HEK293 (cell line): ENCODE data around the gene TBCA.

Source experiments
- CTCF ChIA-PET: fragments of 350-600 bp; formaldehyde crosslinking; extraction: SDS; loops from one replicate; lab custom pipeline; 2021; ENCODE audit warnings: antibody characterized with exemption; lab: Yijun Ruan, JAX
- POLR2A ChIA-PET: fragments of 300-600 bp; formaldehyde crosslinking; extraction: SDS; loops from one replicate; lab custom pipeline; 2020; ENCODE audit warnings: antibody characterized with exemption, inconsistent platforms; lab: Yijun Ruan, JAX
- H3K27ac ChIP-seq: fragments of 200-500 bp; sonication (Bioruptor generic); 2 replicates; pipeline ENCODE4 v1.5.1; 2014; ENCODE audit warnings: low read depth, low read length, control low read depth, inconsistent platforms; ENCODE audit errors: extremely low read depth
- H3K36me3 ChIP-seq, 2 experiments: fragments of 200-500 bp in 1 of 2; sonication (Bioruptor generic) in 1 of 2; 1 replicate in 1 of 2; 2 replicates in 1 of 2; pipeline ENCODE4 v1.5.1; 2014 to 2017; ENCODE audit warnings: inconsistent platforms in 2 of 2, low read length in 2 of 2; ENCODE audit not compliant: control insufficient read depth in 2 of 2, insufficient read depth in 1 of 2
- H3K4me1 ChIP-seq: fragments of 200-500 bp; sonication (Bioruptor generic); 2 replicates; pipeline ENCODE4 v1.5.1; 2014; ENCODE audit warnings: mild to moderate bottlenecking, low read length, inconsistent platforms; ENCODE audit not compliant: control insufficient read depth, insufficient read depth
- H3K4me3 ChIP-seq: 2 replicates; pipeline ENCODE4 v1.5.1; 2011; ENCODE audit warnings: low read depth, mild to moderate bottlenecking, control low read depth, low read length, moderate library complexity
- H3K9me3 ChIP-seq: fragments of 200-500 bp; sonication (Bioruptor generic); 2 replicates; pipeline ENCODE4 v1.5.1; 2014; ENCODE audit warnings: low read depth, low read length, inconsistent platforms; ENCODE audit not compliant: control insufficient read depth, insufficient read depth
- KLF10 ChIP-seq: fragments of 450-650 bp; IDR thresholded peaks from 2 replicates; pipeline ENCODE4 v1.5.1; 2018; ENCODE audit warnings: missing biosample characterization, mild to moderate bottlenecking, missing genetic modification characterization
- OVOL3 ChIP-seq: fragments of 450-650 bp; formaldehyde crosslinking; IDR thresholded peaks from 2 replicates; pipeline ENCODE4 v1.5.1; 2016; ENCODE audit warnings: missing biosample characterization, missing genetic modification characterization
- REPIN1 ChIP-seq: fragments of 450-650 bp; formaldehyde crosslinking; IDR thresholded peaks from 2 replicates; pipeline ENCODE4 v1.5.1; 2017; ENCODE audit warnings: missing biosample characterization, missing genetic modification characterization, low read depth
- SCRT1 ChIP-seq: fragments of 450-650 bp; formaldehyde crosslinking; IDR thresholded peaks from 2 replicates; pipeline ENCODE4 v1.5.1; 2016; ENCODE audit warnings: missing biosample characterization, missing genetic modification characterization, borderline replicate concordance
- SCRT2 ChIP-seq: fragments of 450-650 bp; formaldehyde crosslinking; IDR thresholded peaks from 2 replicates; pipeline ENCODE4 v1.5.1; 2016; ENCODE audit warnings: missing biosample characterization, missing genetic modification characterization
- ZBTB20 ChIP-seq: fragments of 450-650 bp; formaldehyde crosslinking; IDR thresholded peaks from 2 replicates; pipeline ENCODE4 v1.5.1; 2016; ENCODE audit warnings: missing biosample characterization, missing genetic modification characterization
- ZBTB26 ChIP-seq: fragments of 450-650 bp; formaldehyde crosslinking; optimal IDR thresholded peaks from 2 replicates; pipeline ENCODE3; 2016; ENCODE audit warnings: missing biosample characterization, mild to moderate bottlenecking, missing genetic modification characterization
- ZFP69B ChIP-seq: fragments of 450-650 bp; formaldehyde crosslinking; IDR thresholded peaks from 2 replicates; pipeline ENCODE4 v1.5.1; 2016; ENCODE audit warnings: missing biosample characterization, missing genetic modification characterization
- ZNF133 ChIP-seq: fragments of 450-650 bp; formaldehyde crosslinking; IDR thresholded peaks from 2 replicates; pipeline ENCODE4 v1.5.1; 2016; ENCODE audit warnings: missing biosample characterization, missing genetic modification characterization
- ZNF169 ChIP-seq: fragments of 450-650 bp; formaldehyde crosslinking; IDR thresholded peaks from 2 replicates; pipeline ENCODE4 v1.5.1; 2016; ENCODE audit warnings: missing biosample characterization, missing genetic modification characterization
- ZNF174 ChIP-seq: fragments of 450-650 bp; formaldehyde crosslinking; IDR thresholded peaks from 2 replicates; pipeline ENCODE4 v1.5.0; 2017; ENCODE audit warnings: missing biosample characterization, mild to moderate bottlenecking, missing genetic modification characterization
- ZNF202 ChIP-seq: fragments of 450-650 bp; formaldehyde crosslinking; IDR thresholded peaks from 2 replicates; pipeline ENCODE4 v1.5.1; 2016; ENCODE audit warnings: missing biosample characterization, missing genetic modification characterization, borderline replicate concordance
- ZNF404 ChIP-seq: fragments of 450-650 bp; formaldehyde crosslinking; IDR thresholded peaks from 2 replicates; pipeline ENCODE4 v1.5.1; 2017; ENCODE audit warnings: missing biosample characterization, missing genetic modification characterization
- ZNF433 ChIP-seq: fragments of 450-650 bp; formaldehyde crosslinking; IDR thresholded peaks from 2 replicates; pipeline ENCODE4 v1.5.1; 2016; ENCODE audit warnings: missing biosample characterization, missing genetic modification characterization, low read depth
- ZNF449 ChIP-seq: fragments of 450-650 bp; formaldehyde crosslinking; IDR thresholded peaks from 2 replicates; pipeline ENCODE4 v1.5.1; 2017; ENCODE audit warnings: missing biosample characterization, mild to moderate bottlenecking, missing genetic modification characterization, moderate library complexity
- ZNF530 ChIP-seq: fragments of 450-650 bp; formaldehyde crosslinking; IDR thresholded peaks from 2 replicates; pipeline ENCODE4 v1.5.1; 2016; ENCODE audit warnings: low read depth, missing biosample characterization, missing genetic modification characterization
- ZNF558 ChIP-seq: fragments of 450-650 bp; formaldehyde crosslinking; IDR thresholded peaks from 2 replicates; pipeline ENCODE4 v1.5.1; 2016; ENCODE audit warnings: missing biosample characterization, missing genetic modification characterization
- ZNF560 ChIP-seq: fragments of 450-650 bp; formaldehyde crosslinking; IDR thresholded peaks from 2 replicates; pipeline ENCODE4 v1.5.1; 2017; ENCODE audit warnings: missing biosample characterization, missing genetic modification characterization, borderline replicate concordance
- ZNF623 ChIP-seq: fragments of 450-650 bp; formaldehyde crosslinking; IDR thresholded peaks from 2 replicates; pipeline ENCODE4 v1.5.1; 2016; ENCODE audit warnings: missing biosample characterization, missing genetic modification characterization
- ZNF624 ChIP-seq: fragments of 450-650 bp; formaldehyde crosslinking; IDR thresholded peaks from 2 replicates; pipeline ENCODE4 v1.5.1; 2017; ENCODE audit warnings: missing biosample characterization, missing genetic modification characterization
- ZNF629 ChIP-seq: fragments of 450-650 bp; formaldehyde crosslinking; IDR thresholded peaks from 2 replicates; pipeline ENCODE4 v1.5.1; 2017; ENCODE audit warnings: missing biosample characterization, missing genetic modification characterization
- ZNF645 ChIP-seq: fragments of 450-650 bp; formaldehyde crosslinking; IDR thresholded peaks from 2 replicates; pipeline ENCODE4; 2016; ENCODE audit warnings: missing biosample characterization, missing genetic modification characterization

The TBCA gene

GRCh38 chr5:77663090-77663863 is 112.9 kb downstream of the TBCA start (continued):
- TF ChIP-seq ZNF433 (tag by site-specific recombination) (no peak), SCRT2 (tag by site-specific recombination) (no peak), KLF10 (tag by site-specific recombination) (no peak), ZNF558 (tag by site-specific recombination) (no peak), ZNF623 (no peak), REPIN1 (tag by site-specific recombination) (no peak), ZNF629 (tag by site-specific recombination) (no peak), ZNF202 (no peak), OVOL3 (tag by site-specific recombination) (no peak)

GRCh38 chr5:77662635-77663034 is 113.5 kb downstream of the TBCA start:
- CTCF ChIA-PET: interaction anchor here (0.6 to 1.3 kb wide), 2 partner anchors 17 to 518 kb away, joined by 3 read pairs; no protein-coding TSS in a partner anchor
- POLR2A ChIA-PET: no interaction called here

GRCh38 chr5:77658662-77659061 is 117.5 kb downstream of the TBCA start:
- H3K36me3 ChIP-seq: no peaks in the 10 kb centered on the region
- no peak overlapping the region for H3K4me3 ChIP-seq
- H3K9me3 ChIP-seq: no peaks in the 10 kb centered on the region
- peak; percentile 66 for TF ChIP-seq SCRT2 (tag by site-specific recombination)
- TF ChIP-seq ZNF169 (tag by site-specific recombination): no peak
- TF ChIP-seq ZNF624: no peak
- peak; percentile 54; the same call in 1 of the 2 replicates for TF ChIP-seq SCRT1
- no peak overlapping the region for H3K27ac ChIP-seq
- ChIA-PET CTCF (no interaction called here), POLR2A (no interaction called here)
- no peaks in the 10 kb centered on the region for H3K4me1 ChIP-seq

More at GRCh38 chr5:77662635-77663034, 113.5 kb downstream of the TBCA start:
- Histone ChIP-seq H3K9me3 (no peaks in the 10 kb centered on the region), H3K27ac (no peak overlapping the region), H3K36me3 (no peaks in the 10 kb centered on the region), H3K4me3 (no peak overlapping the region), H3K4me1 (no peaks in the 10 kb centered on the region)
- TF ChIP-seq ZBTB20 (tag by site-specific recombination) (no peak), ZNF623 (no peak), ZNF449 (tag by site-specific recombination) (no peak), ZNF645 (tag by site-specific recombination) (no peak), ZNF530 (tag by site-specific recombination) (no peak), ZNF404 (no peak), ZNF560 (tag by site-specific recombination) (no peak), ZNF133 (tag by site-specific recombination) (no peak), ZFP69B (no peak), ZBTB26 (tag by site-specific recombination) (no peak), ZNF174 (tag by site-specific recombination) (no peak)
